IMR-90 (cell line): Measurements from ENCODE around the gene MIB1. TPM values are rescaled to one million over a fixed set of nuclear protein-coding genes. Genes with fewer than 3 reads are reported as not detected.

ENCODE experiments used
- ATAC-seq: fragments of 200-7000 bp; cut with Tn5 transposase; 2 replicates; pipeline ENCODE4 v1.9.1; 2020; ENCODE audit warnings: low read depth, mild to moderate bottlenecking, moderate library complexity
- BruUV-seq: library from RNA; stranded (reverse); fragments of 400-500 nt; replicated peaks from 2 replicates; lab custom pipeline; 2021; lab: Mats Ljungman, UMichigan
- CTCF ChIA-PET: fragments of 300-600 bp; formaldehyde crosslinking; extraction: SDS; loops from one replicate; lab custom pipeline; 2021; ENCODE audit warnings: antibody characterized with exemption; lab: Yijun Ruan, JAX
- POLR2A ChIA-PET: fragments of 300-600 bp; sonication (Branson Sonifier 250); formaldehyde crosslinking; loops from one replicate; lab custom pipeline; 2022; ENCODE audit warnings: antibody characterized with exemption; ENCODE audit not compliant: unreplicated experiment; lab: Charles Lee
- DNase-seq: peaks from one replicate; pipeline ENCODE4 v3.0.0; 2013
- H2AFZ ChIP-seq: replicated peaks from 2 replicates; pipeline ENCODE3; 2013; ENCODE audit warnings: low read length, mild to moderate bottlenecking; ENCODE audit not compliant: poor library complexity
- H2AK5ac ChIP-seq: 2 replicates; pipeline ENCODE4 v1.6.1; 2013; ENCODE audit warnings: low read depth, low read length, inconsistent platforms
- H2AK9ac ChIP-seq: replicated peaks from 2 replicates; pipeline ENCODE3; 2013; ENCODE audit warnings: mild to moderate bottlenecking, low read depth, low read length, moderate library complexity; ENCODE audit not compliant: poor library complexity
- H2BK120ac ChIP-seq: 2 replicates; pipeline ENCODE4 v1.6.1; 2013; ENCODE audit warnings: low read depth, low read length, inconsistent platforms
- H2BK15ac ChIP-seq: 3 replicates; pipeline ENCODE4 v1.6.1; 2013; ENCODE audit warnings: low read depth, low read length, inconsistent platforms
- H2BK20ac ChIP-seq: 2 replicates; pipeline ENCODE4 v1.6.1; 2013; ENCODE audit warnings: low read depth, mild to moderate bottlenecking, inconsistent platforms, low read length, moderate library complexity
- H2BK5ac ChIP-seq: 2 replicates; pipeline ENCODE4 v1.6.1; 2013; ENCODE audit warnings: mild to moderate bottlenecking, low read depth, low read length, inconsistent platforms; ENCODE audit not compliant: poor library complexity, severe bottlenecking
- H3K14ac ChIP-seq: replicated peaks from 2 replicates; pipeline ENCODE4 v1.6.1; 2013; ENCODE audit warnings: low read depth, low read length, inconsistent platforms
- H3K18ac ChIP-seq: 2 replicates; pipeline ENCODE4 v1.6.1; 2013; ENCODE audit warnings: low read depth, low read length, control low read depth
- H3K23ac ChIP-seq: 2 replicates; pipeline ENCODE4 v1.6.1; 2013; ENCODE audit warnings: low read depth, low read length, inconsistent platforms
- H3K27ac ChIP-seq: 2 replicates; pipeline ENCODE4 v1.5.1; 2013; ENCODE audit warnings: mild to moderate bottlenecking, control low read depth, low read length; ENCODE audit not compliant: insufficient read depth
- H3K27me3 ChIP-seq: 2 replicates; pipeline ENCODE4 v1.6.1; 2013; ENCODE audit warnings: low read length; ENCODE audit not compliant: control insufficient read depth, insufficient read depth
- H3K36me3 ChIP-seq: 2 replicates; pipeline ENCODE4 v1.6.1; 2013; ENCODE audit warnings: low read length, mixed read lengths; ENCODE audit not compliant: control insufficient read depth, insufficient read depth
- H3K4ac ChIP-seq: 2 replicates; pipeline ENCODE4 v1.6.1; 2013; ENCODE audit warnings: low read depth, low read length, inconsistent platforms
- H3K4me1 ChIP-seq: 2 replicates; pipeline ENCODE4 v1.6.1; 2013; ENCODE audit warnings: low read length, mixed read lengths; ENCODE audit not compliant: control insufficient read depth, insufficient read depth
- H3K4me2 ChIP-seq: 2 replicates; pipeline ENCODE4 v1.6.1; 2013; ENCODE audit warnings: low read depth, mild to moderate bottlenecking, control low read depth, low read length, moderate library complexity
- H3K4me3 ChIP-seq: 2 replicates; pipeline ENCODE4 v1.5.1; 2013; ENCODE audit warnings: low read depth, mild to moderate bottlenecking, control low read depth, low read length, moderate library complexity; ENCODE audit not compliant: insufficient read depth
- H3K56ac ChIP-seq: 2 replicates; pipeline ENCODE4 v1.6.1; 2013; ENCODE audit warnings: low read length, inconsistent platforms; ENCODE audit not compliant: insufficient read depth; ENCODE audit errors: extremely low read depth
- H3K79me1 ChIP-seq, 2 experiments: 2 replicates each; pipeline ENCODE4 v1.6.1; 2013; ENCODE audit warnings: low read length in 2 of 2, inconsistent platforms in 1 of 2, low read depth in 1 of 2
- H3K9ac ChIP-seq: 2 replicates; pipeline ENCODE4 v1.6.1; 2013; ENCODE audit warnings: low read depth, low read length, control low read depth
- H3K9me1 ChIP-seq: 2 replicates; pipeline ENCODE4 v1.6.1; 2013; ENCODE audit warnings: low read length, inconsistent platforms; ENCODE audit not compliant: insufficient read depth
- H3K9me3 ChIP-seq: 2 replicates; pipeline ENCODE4 v1.6.1; 2013; ENCODE audit warnings: low read length; ENCODE audit not compliant: control insufficient read depth, insufficient read depth
- H4K20me1 ChIP-seq: 2 replicates; pipeline ENCODE4 v1.6.1; 2013; ENCODE audit warnings: low read length, inconsistent platforms; ENCODE audit not compliant: insufficient read depth
- H4K5ac ChIP-seq: 2 replicates; pipeline ENCODE4 v1.6.1; 2013; ENCODE audit warnings: mild to moderate bottlenecking, low read depth, low read length, control low read depth
- H4K8ac ChIP-seq, 2 experiments: 2 replicates each; pipeline ENCODE4 v1.6.1; 2013; ENCODE audit warnings: low read depth in 2 of 2, low read length in 2 of 2, control low read depth in 1 of 2, inconsistent platforms in 1 of 2
- H4K91ac ChIP-seq: 2 replicates; pipeline ENCODE4 v1.6.1; 2013; ENCODE audit warnings: low read depth, low read length, inconsistent platforms; ENCODE audit not compliant: insufficient read depth
- BHLHE40 ChIP-seq: fragments of 150-350 bp; IDR thresholded peaks from 2 replicates; pipeline ENCODE4 v1.6.1; 2016; ENCODE audit warnings: mild to moderate bottlenecking, low read depth, low read length
- CEBPB ChIP-seq: IDR thresholded peaks from 2 replicates; pipeline ENCODE4 v1.6.1; 2012; ENCODE audit warnings: low read depth, low read length, improper control_type of control experiment
- CHD1 ChIP-seq: IDR thresholded peaks from 2 replicates; pipeline ENCODE4 v1.6.1; 2012; ENCODE audit warnings: low read depth, low read length, improper control_type of control experiment
- CTCF ChIP-seq: conservative IDR thresholded peaks from 2 replicates; pipeline ENCODE4 v1.5.1; 2012; ENCODE audit warnings: mild to moderate bottlenecking, low read depth, low read length, improper control_type of control experiment
- FOS ChIP-seq: fragments of 150-350 bp; IDR thresholded peaks from 2 replicates; pipeline ENCODE4 v1.6.1; 2016; ENCODE audit warnings: low read depth, low read length
- MAFK ChIP-seq: IDR thresholded peaks from 2 replicates; pipeline ENCODE4 v1.6.1; 2012; ENCODE audit warnings: low read depth, low read length, improper control_type of control experiment
- MAZ ChIP-seq: IDR thresholded peaks from 2 replicates; pipeline ENCODE4 v1.6.1; 2012; ENCODE audit warnings: low read depth, mild to moderate bottlenecking, low read length, improper control_type of control experiment, moderate library complexity, borderline replicate concordance
- MXI1 ChIP-seq: IDR thresholded peaks from 2 replicates; pipeline ENCODE4 v1.6.1; 2012; ENCODE audit warnings: low read depth, mild to moderate bottlenecking, low read length, moderate library complexity, borderline replicate concordance
- NFE2L2 ChIP-seq: fragments of 150-350 bp; IDR thresholded peaks from 2 replicates; pipeline ENCODE4 v1.6.1; 2016; ENCODE audit warnings: low read depth, mild to moderate bottlenecking, low read length
- POLR2A ChIP-seq: IDR thresholded peaks from 2 replicates; pipeline ENCODE4 v1.6.1; 2012; ENCODE audit warnings: mild to moderate bottlenecking, low read depth, low read length
- RAD21 ChIP-seq: IDR thresholded peaks from 2 replicates; pipeline ENCODE4 v1.6.1; 2012; ENCODE audit warnings: low read length, improper control_type of control experiment
- RCOR1 ChIP-seq: IDR thresholded peaks from 2 replicates; pipeline ENCODE4 v1.6.1; 2012; ENCODE audit warnings: mild to moderate bottlenecking, low read length, improper control_type of control experiment; ENCODE audit not compliant: insufficient replicate concordance
- RFX5 ChIP-seq: IDR thresholded peaks from 2 replicates; pipeline ENCODE4 v1.8.0; 2012; ENCODE audit warnings: low read depth, mild to moderate bottlenecking, low read length, moderate library complexity
- SMC3 ChIP-seq: fragments of 150-350 bp; IDR thresholded peaks from 2 replicates; pipeline ENCODE4 v1.6.1; 2016; ENCODE audit warnings: low read depth, mild to moderate bottlenecking, antibody characterized with exemption, low read length, moderate library complexity
- dilution Hi-C: fragments of 300-500 bp; cut with HindIII; formaldehyde crosslinking; loops from one replicate; pipeline ENCODE4 v1.14.3; 2018; ENCODE audit warnings: low sequenced_read_pairs; ENCODE audit not compliant: unreplicated experiment
- in situ Hi-C: fragments of 300-500 bp; cut with MboI; formaldehyde crosslinking; loops from 3 replicates; pipeline ENCODE4 v1.14.3; 2019; ENCODE audit warnings: low sequenced_read_pairs, inconsistent platforms, mixed read lengths
- intact Hi-C: fragments of 100-400 bp; cut with micrococcal nuclease; formaldehyde crosslinking; loops from 2 replicates; pipeline ENCODE4 v1.10.0; 2022
- polyA plus RNA-seq, 3 experiments: library from polyadenylated mRNA; depleted of rRNA; stranded (reverse); fragments of >200 nt; gene quantifications; 2 replicates each; pipeline ENCODE4 v1.2.3, GENCODE V29; 2012; ENCODE audit warnings: low replicate concordance in 1 of 3
- total RNA-seq: library from RNA; depleted of rRNA; stranded (reverse); fragments of >200 nt; gene quantifications from 2 replicates; pipeline ENCODE4 v1.2.3, GENCODE V29; 2012
- TF ChIP-seq, protein P1 (sequence below): fragments of 150-350 bp; IDR thresholded peaks from 2 replicates; pipeline ENCODE4 v1.6.1; 2017; ENCODE audit warnings: mild to moderate bottlenecking, antibody characterized with exemption, low read length, low read depth
- TF ChIP-seq, protein P2 (sequence below): fragments of 150-350 bp; IDR thresholded peaks from 2 replicates; pipeline ENCODE4 v1.6.1; 2016; ENCODE audit warnings: low read depth, mild to moderate bottlenecking, low read length, moderate library complexity, borderline replicate concordance

Gene MIB1
- total and polyA plus RNA-seq, 2 of the 4 experiments (the other 2 are of a cell fraction), result 5.9 to 80.1 TPM

DNA sequence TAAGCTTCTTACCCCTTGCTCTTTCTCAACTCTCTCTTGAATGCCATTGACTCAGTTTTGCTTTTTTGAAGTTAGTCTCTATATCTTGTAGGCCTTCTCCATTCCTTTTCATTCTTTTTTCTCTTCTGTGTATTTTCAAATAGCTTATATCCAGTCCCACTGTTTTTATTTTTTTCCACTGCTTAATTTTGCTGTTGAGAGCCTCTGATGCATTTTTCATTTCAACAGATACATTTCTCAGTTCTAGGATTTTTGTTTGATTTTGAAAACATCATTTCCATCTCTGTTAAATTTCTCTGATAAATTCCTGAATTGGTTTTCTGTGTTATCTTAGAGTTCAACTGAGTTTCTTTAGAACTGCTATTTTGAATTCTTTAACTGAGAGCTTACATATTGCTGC lies 45.9 kb downstream of the MIB1 start:
- Histone ChIP-seq H2BK120ac (no peak overlapping the region), H4K8ac (no peak overlapping the region), H2AFZ (no peak overlapping the region), H2BK20ac (no peak overlapping the region), H3K23ac (no peak overlapping the region), H3K4me3 (no peak overlapping the region), H2AK9ac (no peak overlapping the region), H3K36me3 (peaks cover 20% of the 10 kb centered on the region), H3K9ac (no peak overlapping the region), H2BK5ac (no peak overlapping the region), H3K18ac (no peak overlapping the region), H3K4me1 (no peaks in the 10 kb centered on the region), H3K4me2 (no peak overlapping the region), H3K4ac (no peak overlapping the region), H3K9me1 (no peaks in the 10 kb centered on the region), H3K9me3 (peaks cover 2% of the 10 kb centered on the region; the same call in 1 of the 2 replicates), H3K27ac (no peak overlapping the region), H3K56ac (no peak overlapping the region), H2AK5ac (no peak overlapping the region), H3K79me1 (peaks cover 0 to 15% of the 10 kb centered on the region in 2 experiments), H3K27me3 (no peaks in the 10 kb centered on the region), H2BK15ac (no peak overlapping the region), H4K20me1 (no peaks in the 10 kb centered on the region), H3K14ac (no peak overlapping the region), H4K91ac (no peak overlapping the region), H4K5ac (no peak overlapping the region)
- ATAC-seq (no peak), DNase-seq (no peak)
- no TSS peak for BruUV-seq
- in situ Hi-C loops (no loop called here), intact Hi-C loops (no loop called here), dilution Hi-C loops (no loop called here)
- TF ChIP-seq CTCF (no peak), RFX5 (no peak), MAFK (no peak), BHLHE40 (no peak), CEBPB (no peak), CHD1 (no peak), MAZ (no peak), SMC3 (no peak), MXI1 (no peak), RCOR1 (no peak), FOS (no peak), POLR2A (no peak), RAD21 (no peak), NFE2L2 (no peak)
- TF ChIP-seq, protein P1, sequence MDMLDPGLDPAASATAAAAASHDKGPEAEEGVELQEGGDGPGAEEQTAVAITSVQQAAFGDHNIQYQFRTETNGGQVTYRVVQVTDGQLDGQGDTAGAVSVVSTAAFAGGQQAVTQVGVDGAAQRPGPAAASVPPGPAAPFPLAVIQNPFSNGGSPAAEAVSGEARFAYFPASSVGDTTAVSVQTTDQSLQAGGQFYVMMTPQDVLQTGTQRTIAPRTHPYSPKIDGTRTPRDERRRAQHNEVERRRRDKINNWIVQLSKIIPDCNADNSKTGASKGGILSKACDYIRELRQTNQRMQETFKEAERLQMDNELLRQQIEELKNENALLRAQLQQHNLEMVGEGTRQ, result no peak
- TF ChIP-seq, protein P2, sequence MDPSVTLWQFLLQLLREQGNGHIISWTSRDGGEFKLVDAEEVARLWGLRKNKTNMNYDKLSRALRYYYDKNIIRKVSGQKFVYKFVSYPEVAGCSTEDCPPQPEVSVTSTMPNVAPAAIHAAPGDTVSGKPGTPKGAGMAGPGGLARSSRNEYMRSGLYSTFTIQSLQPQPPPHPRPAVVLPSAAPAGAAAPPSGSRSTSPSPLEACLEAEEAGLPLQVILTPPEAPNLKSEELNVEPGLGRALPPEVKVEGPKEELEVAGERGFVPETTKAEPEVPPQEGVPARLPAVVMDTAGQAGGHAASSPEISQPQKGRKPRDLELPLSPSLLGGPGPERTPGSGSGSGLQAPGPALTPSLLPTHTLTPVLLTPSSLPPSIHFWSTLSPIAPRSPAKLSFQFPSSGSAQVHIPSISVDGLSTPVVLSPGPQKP, result no peak
- POLR2A ChIA-PET, result no interaction called here
- CTCF ChIA-PET, result no interaction called here
